Esophagus (tissue), 2 donors: ENCODE measurements around the gene TDRD1. TPM values are rescaled to one million over a fixed set of nuclear protein-coding genes. Genes with fewer than 3 reads are reported as not detected.
"Not testable (repeated sequence)": the region's sequence is repeated elsewhere in the genome, so short reads cannot be mapped to it uniquely, and the experiment has no call there.

Experiments used
- H3K27ac ChIP-seq, 2 donors: one replicate each; pipeline ENCODE4 v1.5.1; 2013; ENCODE audit warnings: low read depth in 2 of 2, mild to moderate bottlenecking in 2 of 2, inconsistent platforms in 1 of 2, low read length in 1 of 2, moderate library complexity in 1 of 2
- H3K27me3 ChIP-seq, 2 donors: one replicate each; pipeline ENCODE4 v1.6.1; 2013; ENCODE audit warnings: low read length in 2 of 2, control low read depth in 1 of 2, mild to moderate bottlenecking in 1 of 2; ENCODE audit not compliant: insufficient read depth in 2 of 2, control insufficient read depth in 1 of 2
- H3K36me3 ChIP-seq, 2 donors: one replicate each; pipeline ENCODE4 v1.6.1; 2013; ENCODE audit warnings: low read length in 1 of 2; ENCODE audit not compliant: control insufficient read depth in 2 of 2, insufficient read depth in 2 of 2
- H3K4me1 ChIP-seq, 2 donors: one replicate each; pipeline ENCODE4 v1.6.1; 2013; ENCODE audit warnings: low read length in 1 of 2; ENCODE audit not compliant: control insufficient read depth in 2 of 2, insufficient read depth in 2 of 2
- H3K4me3 ChIP-seq, 2 donors: one replicate each; pipeline ENCODE4 v1.5.1; 2013; ENCODE audit warnings: low read length in 2 of 2, mild to moderate bottlenecking in 2 of 2, low read depth in 1 of 2, moderate library complexity in 1 of 2
- H3K9me3 ChIP-seq, 2 donors: one replicate each; pipeline ENCODE4 v1.6.1; 2013; ENCODE audit warnings: mild to moderate bottlenecking in 2 of 2, low read depth in 1 of 2, low read length in 1 of 2, moderate library complexity in 1 of 2; ENCODE audit not compliant: control insufficient read depth in 2 of 2, insufficient read depth in 1 of 2
- WGBS, 2 donors: extraction: QIAGEN DNeasy Blood & Tissue Kit; methylation state at CpG; one replicate each; pipeline ENCODE4 v1.1.7; 2013; 5-methylcytosine and 5-hydroxymethylcytosine counted together
- polyA plus RNA-seq, 2 donors: library from polyadenylated mRNA; stranded (reverse); fragments of 200-250 nt; gene quantifications; one replicate each; pipeline ENCODE4 v1.2.3, GENCODE V29; 2013
- donor health status: healthy with polysubstance abuse.
- donor health status: Bipolar disorder and iron deficiency.

TDRD1 gene
- under 1 TPM; 0.04 to 0.08 TPM for polyA plus RNA-seq

GRCh38 chr10:114179148-114179547, at the start of gene TDRD1:
TSS of gene TDRD1 (plus strand) at chr10:114179353. CDS start at chr10:114187832, 8,479 bp downstream.
- 86% methylated on average over 28 of the region's 28 CpGs for WGBS, 2 donors

GRCh38 chr10:114131094-114131493, 48.1 kb upstream of the TDRD1 start:
- peaks cover 0 to 6% of the 10 kb centered on the region in 2 donors for H3K36me3 ChIP-seq
- no peak overlapping the region for H3K27ac ChIP-seq
- H3K9me3 ChIP-seq = no peaks in the 10 kb centered on the region
- no peaks in the 10 kb centered on the region for H3K27me3 ChIP-seq
- no peak overlapping the region for H3K4me3 ChIP-seq
- H3K4me1 ChIP-seq = no peaks in the 10 kb centered on the region
- WGBS, 2 donors = 85 to 90% methylated on average over 3 of the region's 3 CpGs

More at GRCh38 chr10:114179148-114179547, at the start of gene TDRD1:
- no peaks in the 10 kb centered on the region for H3K4me1 ChIP-seq
- H3K4me3 ChIP-seq = no peak within 1 kb of the TSS
- no peaks in the 10 kb centered on the region for H3K9me3 ChIP-seq
- H3K27me3 ChIP-seq = no peaks in the 10 kb centered on the region
- H3K36me3 ChIP-seq = no peaks in the 10 kb centered on the region
- H3K27ac ChIP-seq = no peak within 1 kb of the TSS

- 73 to 81% methylated on average over 2 of the region's 2 CpGs for WGBS, 2 donors
- H3K4me3 ChIP-seq = no peak overlapping the region
- H3K9me3 ChIP-seq = no peaks in the 10 kb centered on the region
- no peaks in the 10 kb centered on the region for H3K27me3 ChIP-seq
- H3K36me3 ChIP-seq = no peaks in the 10 kb centered on the region
- H3K27ac ChIP-seq = no peak overlapping the region
- no peaks in the 10 kb centered on the region for H3K4me1 ChIP-seq
These were observed 43.7 kb upstream of the TDRD1 start for GRCh38 chr10:114135476-114135875.

- Histone ChIP-seq H3K9me3 (no peaks in the 10 kb centered on the region), H3K36me3 (peaks cover 0 to 3% of the 10 kb centered on the region in 2 donors), H3K27me3 (no peaks in the 10 kb centered on the region), H3K27ac (no peak overlapping the region), H3K4me3 (no peak overlapping the region), H3K4me1 (no peaks in the 10 kb centered on the region)
- WGBS, 2 donors = 87 to 91% methylated on average over 3 of the region's 3 CpGs
These were observed 40.6 kb upstream of the TDRD1 start for GRCh38 chr10:114138581-114138980.

- Histone ChIP-seq H3K36me3 (peaks cover 0 to 3% of the 10 kb centered on the region in 2 donors), H3K9me3 (no peaks in the 10 kb centered on the region), H3K27me3 (no peaks in the 10 kb centered on the region), H3K27ac (no peak overlapping the region), H3K4me3 (no peak overlapping the region), H3K4me1 (no peaks in the 10 kb centered on the region)
- WGBS, 2 donors = 92 to 93% methylated on average over 1 of the region's 1 CpG
These were observed 39.1 kb upstream of the TDRD1 start for GRCh38 chr10:114140036-114140435.

GRCh38 chr10:114140827-114141226, 38.3 kb upstream of the TDRD1 start:
- H3K9me3 ChIP-seq = not testable (repeated sequence)

GRCh38 chr10:114142018-114142417, 37.1 kb upstream of the TDRD1 start:
- 69 to 79% methylated on average over 3 of the region's 3 CpGs for WGBS, 2 donors
- Histone ChIP-seq H3K27me3 (no peaks in the 10 kb centered on the region), H3K27ac (no peak overlapping the region), H3K36me3 (peaks cover 0 to 3% of the 10 kb centered on the region in 2 donors), H3K4me1 (no peaks in the 10 kb centered on the region), H3K4me3 (no peak overlapping the region), H3K9me3 (no peaks in the 10 kb centered on the region)

More at GRCh38 chr10:114140827-114141226, 38.3 kb upstream of the TDRD1 start:
- not testable (repeated sequence) for H3K27me3 ChIP-seq, H3K36me3 ChIP-seq, H3K4me1 ChIP-seq, H3K4me3 ChIP-seq, H3K27ac ChIP-seq
- WGBS, 2 donors = 93 to 96% methylated on average over 2 of the region's 2 CpGs

GRCh38 chr10:114143160-114143559, 36.0 kb upstream of the TDRD1 start:
- Histone ChIP-seq H3K27me3 (no peaks in the 10 kb centered on the region), H3K9me3 (no peaks in the 10 kb centered on the region), H3K4me1 (no peaks in the 10 kb centered on the region), H3K4me3 (no peak overlapping the region), H3K27ac (no peak overlapping the region), H3K36me3 (peaks cover 0 to 4% of the 10 kb centered on the region in 2 donors)
- WGBS, 2 donors = 95 to 100% methylated on average over 1 of the region's 1 CpG

GRCh38 chr10:114149476-114149875, 29.7 kb upstream of the TDRD1 start:
- not testable (repeated sequence) for H3K36me3 ChIP-seq, H3K4me3 ChIP-seq

GRCh38 chr10:114151486-114151885, 27.7 kb upstream of the TDRD1 start:
- 71 to 86% methylated on average over 2 of the region's 2 CpGs for WGBS, 2 donors
- H3K36me3 ChIP-seq = peaks cover 0 to 2% of the 10 kb centered on the region in 2 donors

More at GRCh38 chr10:114149476-114149875, 29.7 kb upstream of the TDRD1 start:
- H3K27ac ChIP-seq, H3K4me1 ChIP-seq, H3K9me3 ChIP-seq, H3K27me3 ChIP-seq: not testable (repeated sequence)
- WGBS, 2 donors = 83 to 87% methylated on average over 3 of the region's 3 CpGs

More at GRCh38 chr10:114151486-114151885, 27.7 kb upstream of the TDRD1 start:
- no peaks in the 10 kb centered on the region for H3K4me1 ChIP-seq
- no peak overlapping the region for H3K4me3 ChIP-seq
- H3K27me3 ChIP-seq = no peaks in the 10 kb centered on the region
- H3K27ac ChIP-seq = peak overlapping the region in 1 of 2 donors; percentile 10
- H3K9me3 ChIP-seq = no peaks in the 10 kb centered on the region
